Fibroblast of lung (primary cell): Measurements from ENCODE around the gene FAM110D.

Experiments
- CTCF ChIP-seq, 2 donors: IDR thresholded peaks in 1 of 2; conservative IDR thresholded peaks in 1 of 2; 1 replicate in 1 of 2; 2 replicates in 1 of 2; pipeline ENCODE4 v1.5.1; 2011 to 2012; ENCODE audit warnings: low read length in 2 of 2, control low read depth in 1 of 2, inconsistent platforms in 1 of 2, low read depth in 1 of 2, mild to moderate bottlenecking in 1 of 2
- EZH2 ChIP-seq: IDR thresholded peaks from 2 replicates; pipeline ENCODE4 v1.5.1; 2012; ENCODE audit warnings: low read length, control low read depth, mild to moderate bottlenecking; ENCODE audit errors: missing control alignments

GRCh38 chr1:26182383-26182696, 23.5 kb downstream of the FAM110D start:
- no peak for TF ChIP-seq CTCF (conservative IDR thresholded peaks at IDR 0.05 in 1 of 2, IDR thresholded peaks at IDR 0.05 in 1 of 2; ENCODE audit: low read depth in 1 of 2, low read length in 2 of 2)
- TF ChIP-seq EZH2 = no peak
